ENCODE measurements around the gene CTIF.

The CTIF gene

DNA sequence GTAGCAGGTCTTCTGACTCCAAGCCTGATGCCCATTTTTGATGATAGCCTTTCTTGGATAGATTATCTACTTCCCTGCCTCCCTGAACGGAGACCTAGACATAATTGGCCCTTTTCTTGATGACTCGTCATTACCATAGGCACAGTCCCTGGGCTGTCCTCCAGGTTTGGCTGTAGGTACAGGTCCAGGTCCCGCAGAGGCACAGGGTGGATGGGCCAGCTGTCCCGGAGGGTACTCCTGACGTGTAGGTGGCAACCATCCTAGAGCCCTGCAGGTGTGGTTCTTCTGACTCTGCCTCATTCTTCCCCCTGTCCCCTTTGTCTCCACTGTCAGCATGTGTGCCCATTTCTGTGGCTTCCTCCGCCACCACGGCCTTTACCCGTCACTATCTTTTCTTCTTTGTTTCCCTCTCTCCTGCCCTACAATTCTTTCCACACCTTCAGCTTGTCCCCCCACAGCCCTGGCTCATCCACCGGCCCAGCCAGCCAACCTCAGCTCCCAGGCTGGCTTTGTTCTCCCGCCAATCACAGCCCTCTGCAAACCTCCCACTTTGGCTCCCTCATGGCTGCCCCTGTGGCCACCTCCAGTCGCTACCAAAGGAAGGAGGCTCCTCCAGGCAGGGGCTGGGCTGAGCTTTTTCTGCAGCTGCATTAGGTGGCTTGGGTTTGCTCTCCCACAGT lies 309.1 kb downstream of the CTIF start:
- Histone ChIP-seq H3K4me2 (ENCODE audit: low read depth, low read length, poor library complexity, severe bottlenecking) (no peak overlapping the region), H3K36me3 (ENCODE audit: low read length) (no peaks in the 10 kb centered on the region), H3K9me3 (ENCODE audit: insufficient read depth, low read length) (no peaks in the 10 kb centered on the region), H3K4me3 (ENCODE audit: insufficient read depth, low read length, poor library complexity, severe bottlenecking) (no peak overlapping the region), H3K27me3 (ENCODE audit: low read length) (0 out of 2 replicates have a peak, but pooled peaks cover 3% of the 10 kb centered on the region), H4K20me1 (ENCODE audit: low read depth, low read length) (no peaks in the 10 kb centered on the region), H2AFZ (ENCODE audit: low read depth, low read length, severe bottlenecking) (no peak overlapping the region), H3K9ac (ENCODE audit: low read length) (no peak overlapping the region), H3K27ac (ENCODE audit: low read depth, low read length) (no peak overlapping the region), H3K79me2 (ENCODE audit: insufficient read depth, low read length) (no peaks in the 10 kb centered on the region), H3F3A (ENCODE audit: insufficient read depth) (no peaks in the 10 kb centered on the region), H3K9me2 (replicated peaks; ENCODE audit: insufficient read depth, low read length) (no peaks in the 10 kb centered on the region)
- TF ChIP-seq, protein P1, sequence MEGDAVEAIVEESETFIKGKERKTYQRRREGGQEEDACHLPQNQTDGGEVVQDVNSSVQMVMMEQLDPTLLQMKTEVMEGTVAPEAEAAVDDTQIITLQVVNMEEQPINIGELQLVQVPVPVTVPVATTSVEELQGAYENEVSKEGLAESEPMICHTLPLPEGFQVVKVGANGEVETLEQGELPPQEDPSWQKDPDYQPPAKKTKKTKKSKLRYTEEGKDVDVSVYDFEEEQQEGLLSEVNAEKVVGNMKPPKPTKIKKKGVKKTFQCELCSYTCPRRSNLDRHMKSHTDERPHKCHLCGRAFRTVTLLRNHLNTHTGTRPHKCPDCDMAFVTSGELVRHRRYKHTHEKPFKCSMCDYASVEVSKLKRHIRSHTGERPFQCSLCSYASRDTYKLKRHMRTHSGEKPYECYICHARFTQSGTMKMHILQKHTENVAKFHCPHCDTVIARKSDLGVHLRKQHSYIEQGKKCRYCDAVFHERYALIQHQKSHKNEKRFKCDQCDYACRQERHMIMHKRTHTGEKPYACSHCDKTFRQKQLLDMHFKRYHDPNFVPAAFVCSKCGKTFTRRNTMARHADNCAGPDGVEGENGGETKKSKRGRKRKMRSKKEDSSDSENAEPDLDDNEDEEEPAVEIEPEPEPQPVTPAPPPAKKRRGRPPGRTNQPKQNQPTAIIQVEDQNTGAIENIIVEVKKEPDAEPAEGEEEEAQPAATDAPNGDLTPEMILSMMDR (IDR thresholded peaks at IDR 0.05; ENCODE audit: insufficient read depth, low read length, poor library complexity, severe bottlenecking), result no peak
- TF ChIP-seq EZH2phosphoT487 (conservative IDR thresholded peaks at IDR 0.05; ENCODE audit: low read length), result no peak

DNA sequence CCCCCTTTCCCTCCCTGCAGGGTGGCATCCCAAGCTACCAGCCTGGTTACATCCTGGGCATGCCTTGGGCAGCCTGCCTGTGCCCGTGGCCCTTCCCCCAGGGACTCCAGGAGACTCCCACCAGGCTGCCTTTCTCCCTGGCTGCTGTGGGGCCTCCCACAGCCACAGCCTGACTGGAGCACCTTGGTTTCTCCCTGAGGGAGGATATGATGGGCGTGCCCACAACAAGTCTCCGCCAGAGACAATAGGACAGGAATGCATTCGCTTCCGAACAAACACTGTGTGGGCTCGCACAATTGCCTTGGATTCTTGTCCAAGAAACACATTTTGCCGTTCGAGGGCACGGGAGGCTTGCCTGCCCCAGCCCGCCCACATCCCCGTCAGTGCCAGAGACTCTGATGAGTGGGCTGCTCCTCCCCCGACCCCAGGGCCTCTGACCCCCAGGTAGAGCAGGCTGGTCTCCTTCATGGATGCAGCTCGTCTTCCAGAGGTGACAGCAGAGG lies 309.9 kb downstream of the CTIF start:
- no peak overlapping the region for H3K9ac ChIP-seq (ENCODE audit: low read length)
- no peak overlapping the region for H3K4me2 ChIP-seq (ENCODE audit: low read depth, low read length, poor library complexity, severe bottlenecking)
- no peaks in the 10 kb centered on the region for H3K9me2 ChIP-seq (replicated peaks; ENCODE audit: insufficient read depth, low read length)
- H3K79me2 ChIP-seq (ENCODE audit: insufficient read depth, low read length), result no peaks in the 10 kb centered on the region
- no peak overlapping the region for H3K27ac ChIP-seq (ENCODE audit: low read depth, low read length)
- H2AFZ ChIP-seq (ENCODE audit: low read depth, low read length, severe bottlenecking), result no peak overlapping the region
- no peaks in the 10 kb centered on the region for H3F3A ChIP-seq (ENCODE audit: insufficient read depth)
- TF ChIP-seq, protein P1 (IDR thresholded peaks at IDR 0.05; ENCODE audit: insufficient read depth, low read length, poor library complexity, severe bottlenecking), result no peak
- no peak for TF ChIP-seq EZH2phosphoT487 (conservative IDR thresholded peaks at IDR 0.05; ENCODE audit: low read length)
- H4K20me1 ChIP-seq (ENCODE audit: low read depth, low read length), result no peaks in the 10 kb centered on the region
- no peaks in the 10 kb centered on the region for H3K9me3 ChIP-seq (ENCODE audit: insufficient read depth, low read length)
- no peak overlapping the region for H3K4me3 ChIP-seq (ENCODE audit: insufficient read depth, low read length, poor library complexity, severe bottlenecking)
- H3K36me3 ChIP-seq (ENCODE audit: low read length), result no peaks in the 10 kb centered on the region
- 0 out of 2 replicates have a peak, but pooled peaks cover 3% of the 10 kb centered on the region for H3K27me3 ChIP-seq (ENCODE audit: low read length)

DNA sequence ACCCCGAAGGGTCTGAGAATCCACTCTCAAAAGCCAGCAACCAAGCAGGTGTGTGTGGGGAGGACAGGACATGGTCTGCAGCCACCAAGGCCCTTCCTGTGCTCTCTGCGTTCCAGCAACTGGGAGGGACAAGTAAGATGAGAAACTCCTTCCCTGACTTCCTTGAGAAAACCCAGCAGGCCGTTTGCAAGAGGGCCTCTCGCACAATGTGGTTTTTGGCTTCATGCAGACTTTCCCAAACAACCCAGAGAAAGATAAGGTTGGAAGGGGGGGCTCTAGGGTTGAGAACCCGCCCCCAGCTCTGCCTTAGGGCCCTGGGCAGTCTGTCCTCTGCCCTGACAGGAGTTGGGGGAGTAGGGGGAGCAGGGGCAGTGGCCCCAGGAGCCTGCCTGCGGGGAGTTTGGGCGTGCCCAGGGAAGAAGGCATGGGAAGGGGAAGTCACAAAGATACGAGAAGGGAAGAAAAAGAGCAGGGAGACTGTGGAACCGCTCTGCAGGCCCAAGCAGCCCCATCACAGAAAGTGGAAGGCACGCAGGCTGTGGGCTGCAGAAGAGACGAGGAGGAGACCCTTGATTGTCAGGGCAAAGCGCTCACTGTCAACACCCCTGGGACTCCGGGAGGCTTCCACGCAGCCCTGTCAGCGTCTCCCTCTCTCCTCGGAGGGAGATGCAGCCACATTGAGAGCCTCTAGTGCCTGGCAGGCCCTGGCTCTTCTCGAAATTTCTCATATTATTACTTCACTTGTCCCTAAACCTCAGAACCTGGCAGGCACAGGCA lies 312.2 kb downstream of the CTIF start:
- Histone ChIP-seq H3F3A (ENCODE audit: insufficient read depth) (no peaks in the 10 kb centered on the region), H3K9me3 (ENCODE audit: insufficient read depth, low read length) (no peaks in the 10 kb centered on the region), H3K9me2 (replicated peaks; ENCODE audit: insufficient read depth, low read length) (no peaks in the 10 kb centered on the region), H3K27me3 (ENCODE audit: low read length) (0 out of 2 replicates have a peak, but pooled peaks cover under 1% of the 10 kb centered on the region), H3K36me3 (ENCODE audit: low read length) (no peaks in the 10 kb centered on the region), H3K27ac (ENCODE audit: low read depth, low read length) (no peak overlapping the region), H3K4me3 (ENCODE audit: insufficient read depth, low read length, poor library complexity, severe bottlenecking) (no peak overlapping the region), H3K79me2 (ENCODE audit: insufficient read depth, low read length) (no peaks in the 10 kb centered on the region), H2AFZ (ENCODE audit: low read depth, low read length, severe bottlenecking) (no peak overlapping the region), H3K4me2 (ENCODE audit: low read depth, low read length, poor library complexity, severe bottlenecking) (no peak overlapping the region), H3K9ac (ENCODE audit: low read length) (no peak overlapping the region), H4K20me1 (ENCODE audit: low read depth, low read length) (no peaks in the 10 kb centered on the region)
- TF ChIP-seq, protein P1 (IDR thresholded peaks at IDR 0.05; ENCODE audit: insufficient read depth, low read length, poor library complexity, severe bottlenecking), result no peak
- TF ChIP-seq EZH2phosphoT487 (conservative IDR thresholded peaks at IDR 0.05; ENCODE audit: low read length), result no peak
